NCI-H2196 treated with DMSO at 0.1 percent for 48 hours (cell line): ENCODE measurements around the gene PLPPR5.

Experiments used
- DNase-seq: peaks from one replicate; lab custom pipeline; 2025; ENCODE audit not compliant: unreplicated experiment; lab: John Stamatoyannopoulos, UW

The PLPPR5 gene

GRCh38 chr1:98860329-98860728 is 144.3 kb downstream of the PLPPR5 start:
- no peak for DNase-seq

GRCh38 chr1:98854137-98854536 is 150.5 kb downstream of the PLPPR5 start:
- no peak for DNase-seq

GRCh38 chr1:98849969-98850636 is 154.6 kb downstream of the PLPPR5 start:
- no peak for DNase-seq

- no peak for DNase-seq
Observed at GRCh38 chr1:98842241-98842640, 162.4 kb downstream of the PLPPR5 start.
